Heart left ventricle (tissue), 13 donors: ENCODE data around the gene ITGAV.

ENCODE experiments used
- POLR2A ChIP-seq, 2 donors: fragments of 450-650 bp; IDR thresholded peaks; one replicate each; pipeline ENCODE4 v1.6.1; 2017; ENCODE audit warnings: antibody characterized with exemption in 2 of 2, mild to moderate bottlenecking in 2 of 2, moderate library complexity in 2 of 2
- TF ChIP-seq, protein P1 (sequence below), 12 donors: fragments of 200-600 bp; sonication (generic) in 4 of 12; IDR thresholded peaks; one replicate each; pipeline versions ENCODE4 v1.5.0 to v1.8.0; 2018 to 2022; ENCODE audit warnings: antibody characterized with exemption in 12 of 12, mild to moderate bottlenecking in 5 of 12
- donor health status: ischemic (EF 13 %, LVEDD 7.1; RV severe dilation, severe dysfunction).
- donor health status: DM: no; HTN: yes; CAD: no.
- donor health status: DM: no; HTN: no; CAD: no.
- donor health status: ischemic (EF 25% LVEDD 6.9; RV normal size, moderate dysfunction).
- donor health status: ischemic (EF 25% LVEDD 5.7; RV mildly dilated, moderate dysfunction).
- donor health status: ischemic (EF 35%, LVEDD 5.7; RV mildly dilated, moderate dysfunction).
- donor health status: nonischemic (EF 11% LVEDD 7.7; RV severe dilation, severe dysfunction).
- donor health status: DM: yes; HTN: yes; CAD: no.
- donor health status: PGD.
- donor health status: ischemic (EF 29% LVEDD 5.4; RV normal size, mild dysfunction).
- donor health status: nonischemic (EF 23%, LVEDD 6.1; RV moderate dilation, normal function).

DNA sequence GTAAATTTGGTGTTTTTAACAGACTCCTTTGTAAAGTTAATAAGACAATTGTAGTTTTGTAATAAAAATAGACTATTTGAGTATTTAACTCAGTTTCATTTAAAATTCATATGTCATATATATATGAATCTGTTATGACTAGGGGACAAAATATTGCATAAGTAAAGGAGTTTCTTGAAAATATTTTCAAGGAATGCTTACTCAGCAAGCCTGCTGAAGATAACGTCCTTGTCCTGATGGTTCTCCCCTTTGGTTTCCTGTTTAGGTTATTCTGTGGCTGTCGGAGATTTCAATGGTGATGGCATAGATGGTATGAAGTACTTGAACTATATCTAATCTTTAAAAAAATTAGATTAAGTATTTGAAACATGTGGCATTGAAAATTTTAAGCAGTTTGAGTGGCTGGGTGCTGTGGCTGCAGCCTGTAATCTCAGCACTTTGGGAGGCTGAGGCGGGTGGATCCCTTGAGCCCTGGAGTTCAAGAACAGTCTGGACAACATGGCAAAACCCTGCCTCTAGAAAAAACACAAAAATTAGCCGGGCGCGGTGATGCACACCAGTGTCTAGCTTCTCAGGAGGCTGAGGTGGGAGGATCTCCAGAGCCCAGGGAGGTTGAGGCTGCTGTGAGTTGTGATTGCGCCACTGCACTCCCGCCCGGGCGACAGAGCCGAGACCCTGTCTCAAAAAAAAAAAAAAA, 47.1 kb downstream of the ITGAV start:
- TF ChIP-seq, protein P1, sequence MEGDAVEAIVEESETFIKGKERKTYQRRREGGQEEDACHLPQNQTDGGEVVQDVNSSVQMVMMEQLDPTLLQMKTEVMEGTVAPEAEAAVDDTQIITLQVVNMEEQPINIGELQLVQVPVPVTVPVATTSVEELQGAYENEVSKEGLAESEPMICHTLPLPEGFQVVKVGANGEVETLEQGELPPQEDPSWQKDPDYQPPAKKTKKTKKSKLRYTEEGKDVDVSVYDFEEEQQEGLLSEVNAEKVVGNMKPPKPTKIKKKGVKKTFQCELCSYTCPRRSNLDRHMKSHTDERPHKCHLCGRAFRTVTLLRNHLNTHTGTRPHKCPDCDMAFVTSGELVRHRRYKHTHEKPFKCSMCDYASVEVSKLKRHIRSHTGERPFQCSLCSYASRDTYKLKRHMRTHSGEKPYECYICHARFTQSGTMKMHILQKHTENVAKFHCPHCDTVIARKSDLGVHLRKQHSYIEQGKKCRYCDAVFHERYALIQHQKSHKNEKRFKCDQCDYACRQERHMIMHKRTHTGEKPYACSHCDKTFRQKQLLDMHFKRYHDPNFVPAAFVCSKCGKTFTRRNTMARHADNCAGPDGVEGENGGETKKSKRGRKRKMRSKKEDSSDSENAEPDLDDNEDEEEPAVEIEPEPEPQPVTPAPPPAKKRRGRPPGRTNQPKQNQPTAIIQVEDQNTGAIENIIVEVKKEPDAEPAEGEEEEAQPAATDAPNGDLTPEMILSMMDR (IDR thresholded peaks at IDR 0.05): no peak
- no peak for TF ChIP-seq POLR2A (IDR thresholded peaks at IDR 0.05)
